HL-60 (cell line): ENCODE measurements around the gene SPI1.

ENCODE experiments used
- DNase-seq, 2 experiments: peaks; one replicate each; pipeline ENCODE4 v3.0.0-alpha.2; 2010 to 2020; ENCODE audit warnings: low read depth in 1 of 2, low spot score in 1 of 2
- H3K27ac ChIP-seq: fragments of 250-450 bp; sonication (Bioruptor Pico); replicated peaks from 2 replicates; pipeline ENCODE4 v1.5.1; 2020; ENCODE audit warnings: mild to moderate bottlenecking, moderate library complexity
- H3K27me3 ChIP-seq: fragments of 250-450 bp; sonication (Bioruptor Pico); 2 replicates; pipeline ENCODE4 v1.5.1; 2021; ENCODE audit warnings: mild to moderate bottlenecking, moderate library complexity; ENCODE audit not compliant: insufficient read depth, poor library complexity, severe bottlenecking
- H3K4me3 ChIP-seq: replicated peaks from 2 replicates; pipeline ENCODE4 v1.5.1; 2011; ENCODE audit warnings: mild to moderate bottlenecking, control low read depth, low read length; ENCODE audit not compliant: insufficient read depth
- CTCF ChIP-seq: IDR thresholded peaks from one replicate; pipeline ENCODE4 v1.5.1; 2011; ENCODE audit warnings: low read length, control low read depth, inconsistent platforms; ENCODE audit not compliant: insufficient read depth
- GABPA ChIP-seq: IDR thresholded peaks from 2 replicates; pipeline ENCODE4 v1.6.1; 2012; ENCODE audit warnings: low read depth
- POLR2AphosphoS5 ChIP-seq: IDR thresholded peaks from 2 replicates; pipeline ENCODE4 v1.6.1; 2012; ENCODE audit warnings: low read depth
- REST ChIP-seq: IDR thresholded peaks from 2 replicates; pipeline ENCODE4 v1.6.1; 2012; ENCODE audit warnings: low read depth; ENCODE audit not compliant: insufficient replicate concordance
- SPI1 ChIP-seq: IDR thresholded peaks from 2 replicates; pipeline ENCODE4 v1.6.1; 2012; ENCODE audit warnings: low read depth, mild to moderate bottlenecking, borderline replicate concordance

The SPI1 gene

GRCh38 chr11:47327949-47328348 is 50.4 kb downstream of the SPI1 start:
- DNase-seq = no peak
- TF ChIP-seq REST (no peak), CTCF (no peak), POLR2AphosphoS5 (no peak), GABPA (no peak), SPI1 (no peak)

GRCh38 chr11:47327025-47327424 is 51.3 kb downstream of the SPI1 start:
- DNase-seq = no peak
- Histone ChIP-seq H3K4me3 (no peak overlapping the region), H3K27ac (no peak overlapping the region), H3K27me3 (no peaks in the 10 kb centered on the region)
- no peak for TF ChIP-seq POLR2AphosphoS5
- TF ChIP-seq SPI1 = no peak
- no peak for TF ChIP-seq GABPA
- TF ChIP-seq REST = no peak
- no peak for TF ChIP-seq CTCF

More at GRCh38 chr11:47327949-47328348, 50.4 kb downstream of the SPI1 start:
- Histone ChIP-seq H3K27ac (no peak overlapping the region), H3K4me3 (no peak overlapping the region), H3K27me3 (no peaks in the 10 kb centered on the region)

- Histone ChIP-seq H3K4me3 (no peak overlapping the region), H3K27me3 (no peaks in the 10 kb centered on the region), H3K27ac (no peak overlapping the region)
- TF ChIP-seq REST = no peak
- no peak for TF ChIP-seq POLR2AphosphoS5
- no peak for TF ChIP-seq SPI1
- TF ChIP-seq GABPA = no peak
- no peak for TF ChIP-seq CTCF
- DNase-seq = no peak
Measured at GRCh38 chr11:47326198-47326597, 52.1 kb downstream of the SPI1 start.
